ENCODE data around the gene SERAC1.

DNA sequence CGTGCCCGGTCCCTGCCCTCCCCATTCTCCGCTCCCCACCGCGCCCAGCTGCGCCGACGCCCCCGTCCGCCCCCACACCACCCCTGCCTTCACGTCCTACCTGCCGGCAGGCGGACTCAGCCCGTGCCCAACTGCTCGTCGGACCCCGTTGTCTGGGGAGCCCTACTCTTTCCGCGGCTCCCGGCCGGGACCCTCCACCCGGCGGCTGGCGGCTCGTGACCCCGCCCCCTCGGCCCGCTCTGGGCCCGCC, at the start of gene SERAC1:
- TF ChIP-seq GATA2 (IDR thresholded peaks at IDR 0.05; ENCODE audit: low read depth, low read length) (no peak), GATA3 (IDR thresholded peaks at IDR 0.05; ENCODE audit: low read depth, low read length) (no peak)

Data from SH-SY5Y (cell line).